RWPE2 (cell line): ENCODE results near the gene STAP2.
"Not testable (repeated sequence)": the region's sequence is repeated elsewhere in the genome, so short reads cannot be mapped to it uniquely, and the experiment has no call there.

Experiments
- ATAC-seq: fragments of 200-7000 bp; cut with Tn5 transposase; 3 replicates; pipeline ENCODE4 v1.9.1; 2021; ENCODE audit warnings: low read depth
- DNase-seq: peaks from one replicate; pipeline ENCODE4 v3.0.0-alpha.2; 2020; ENCODE audit warnings: low spot score
- H3K27ac ChIP-seq: fragments of 450-650 bp; 2 replicates; pipeline ENCODE4 v1.5.1; 2017; ENCODE audit warnings: mild to moderate bottlenecking; ENCODE audit not compliant: poor library complexity, severe bottlenecking
- H3K27me3 ChIP-seq: fragments of 250-450 bp; sonication (Bioruptor Pico); 2 replicates; pipeline ENCODE4 v1.5.1; 2021; ENCODE audit warnings: mild to moderate bottlenecking, moderate library complexity; ENCODE audit not compliant: insufficient read depth, poor library complexity, severe bottlenecking
- H3K36me3 ChIP-seq: fragments of 250-450 bp; sonication (Bioruptor Pico); 2 replicates; pipeline ENCODE4 v1.5.1; 2020; ENCODE audit warnings: low read depth, mild to moderate bottlenecking, moderate library complexity
- H3K4me1 ChIP-seq: fragments of 250-450 bp; sonication (Bioruptor Pico); 2 replicates; pipeline ENCODE4 v1.5.1; 2021; ENCODE audit warnings: mild to moderate bottlenecking, moderate library complexity; ENCODE audit not compliant: insufficient read depth, poor library complexity, severe bottlenecking
- H3K4me3 ChIP-seq: fragments of 250-450 bp; sonication (Bioruptor Pico); 2 replicates; pipeline ENCODE4 v1.5.1; 2021; ENCODE audit warnings: mild to moderate bottlenecking, moderate library complexity; ENCODE audit not compliant: severe bottlenecking
- H3K9me3 ChIP-seq: fragments of 250-450 bp; sonication (Bioruptor Pico); 2 replicates; pipeline ENCODE4 v1.5.1; 2021; ENCODE audit warnings: mild to moderate bottlenecking, moderate library complexity; ENCODE audit not compliant: severe bottlenecking
- TF ChIP-seq, protein P1 (sequence below): fragments of 450-650 bp; IDR thresholded peaks from one replicate; pipeline ENCODE4 v1.5.1; 2017; ENCODE audit warnings: mild to moderate bottlenecking, moderate library complexity; ENCODE audit not compliant: poor library complexity, severe bottlenecking

Gene STAP2

DNA sequence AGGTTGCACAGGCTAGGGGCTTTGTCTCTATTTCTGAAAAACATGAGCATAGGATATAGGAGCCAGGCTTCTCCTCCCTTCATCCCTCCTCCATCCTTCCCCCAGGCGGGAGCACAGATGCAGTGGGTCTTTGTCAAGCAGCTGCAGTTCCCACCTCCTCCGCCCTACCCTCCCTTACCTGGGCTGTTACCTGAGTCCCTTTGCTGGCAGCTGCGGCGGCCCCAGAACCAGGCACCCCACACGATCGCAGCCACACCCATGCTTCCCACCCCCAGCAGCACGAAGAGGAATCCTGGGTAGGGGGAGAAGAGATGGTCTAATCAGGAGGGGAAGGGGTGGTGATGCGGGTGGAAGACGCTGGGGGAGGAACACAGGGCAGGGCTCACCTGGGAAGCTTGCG is 44.2 kb downstream of the STAP2 start:
- no peak for ATAC-seq
- H3K27me3 ChIP-seq, result no peaks in the 10 kb centered on the region
- H3K4me3 ChIP-seq, result no peak overlapping the region
- H3K27ac ChIP-seq, result no peak overlapping the region
- no peak for DNase-seq
- no peaks in the 10 kb centered on the region for H3K9me3 ChIP-seq
- no peaks in the 10 kb centered on the region for H3K4me1 ChIP-seq
- TF ChIP-seq, protein P1, sequence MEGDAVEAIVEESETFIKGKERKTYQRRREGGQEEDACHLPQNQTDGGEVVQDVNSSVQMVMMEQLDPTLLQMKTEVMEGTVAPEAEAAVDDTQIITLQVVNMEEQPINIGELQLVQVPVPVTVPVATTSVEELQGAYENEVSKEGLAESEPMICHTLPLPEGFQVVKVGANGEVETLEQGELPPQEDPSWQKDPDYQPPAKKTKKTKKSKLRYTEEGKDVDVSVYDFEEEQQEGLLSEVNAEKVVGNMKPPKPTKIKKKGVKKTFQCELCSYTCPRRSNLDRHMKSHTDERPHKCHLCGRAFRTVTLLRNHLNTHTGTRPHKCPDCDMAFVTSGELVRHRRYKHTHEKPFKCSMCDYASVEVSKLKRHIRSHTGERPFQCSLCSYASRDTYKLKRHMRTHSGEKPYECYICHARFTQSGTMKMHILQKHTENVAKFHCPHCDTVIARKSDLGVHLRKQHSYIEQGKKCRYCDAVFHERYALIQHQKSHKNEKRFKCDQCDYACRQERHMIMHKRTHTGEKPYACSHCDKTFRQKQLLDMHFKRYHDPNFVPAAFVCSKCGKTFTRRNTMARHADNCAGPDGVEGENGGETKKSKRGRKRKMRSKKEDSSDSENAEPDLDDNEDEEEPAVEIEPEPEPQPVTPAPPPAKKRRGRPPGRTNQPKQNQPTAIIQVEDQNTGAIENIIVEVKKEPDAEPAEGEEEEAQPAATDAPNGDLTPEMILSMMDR, result no peak
- H3K36me3 ChIP-seq, result no peaks in the 10 kb centered on the region

GRCh38 chr19:4292515-4292914 is 46.1 kb downstream of the STAP2 start:
- DNase-seq, result no peak
- Histone ChIP-seq H3K4me3 (no peak overlapping the region), H3K9me3 (no peaks in the 10 kb centered on the region), H3K27me3 (no peaks in the 10 kb centered on the region), H3K36me3 (no peaks in the 10 kb centered on the region), H3K4me1 (no peaks in the 10 kb centered on the region), H3K27ac (no peak overlapping the region)
- TF ChIP-seq, protein P1, result no peak
- no peak for ATAC-seq

- DNase-seq, result no peak
- Histone ChIP-seq H3K27ac (no peak overlapping the region), H3K36me3 (no peaks in the 10 kb centered on the region), H3K4me3 (no peak overlapping the region), H3K4me1 (no peaks in the 10 kb centered on the region), H3K27me3 (no peaks in the 10 kb centered on the region), H3K9me3 (no peaks in the 10 kb centered on the region)
- ATAC-seq, result no peak
- TF ChIP-seq, protein P1, result no peak
Observed at GRCh38 chr19:4291184-4291732, 47.4 kb downstream of the STAP2 start.

DNA sequence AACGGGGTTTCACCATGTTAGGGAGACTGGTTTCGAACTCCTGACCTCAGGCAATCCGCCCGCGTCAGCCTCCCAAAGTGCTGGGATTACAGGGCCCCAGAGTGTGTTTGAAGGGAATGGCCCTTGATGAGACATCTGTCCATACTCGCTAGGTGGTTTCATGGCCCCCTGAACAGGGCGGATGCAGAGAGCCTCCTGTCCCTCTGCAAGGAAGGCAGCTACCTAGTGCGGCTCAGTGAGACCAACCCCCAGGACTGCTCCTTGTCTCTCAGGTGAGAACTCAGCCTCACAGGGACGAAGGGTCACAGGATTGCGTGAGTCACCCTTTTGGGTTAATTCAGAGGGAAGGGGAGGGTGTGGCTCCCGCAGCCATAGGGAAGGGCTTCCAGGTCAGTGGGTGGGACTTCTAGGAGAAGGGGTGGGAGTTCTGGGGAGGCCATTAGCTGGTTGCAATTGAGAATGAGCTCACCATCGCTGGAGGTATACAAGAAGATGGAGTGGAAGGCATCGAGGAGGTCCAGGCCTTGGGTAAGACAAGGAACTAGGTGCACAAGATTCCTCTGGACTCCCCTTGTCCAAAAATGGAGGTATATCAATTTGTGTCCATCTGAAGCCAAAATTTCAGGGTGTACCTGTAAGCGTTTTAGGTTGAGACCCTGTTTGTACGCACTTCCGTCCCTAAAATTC is 50.4 kb downstream of the STAP2 start:
- H3K4me1 ChIP-seq, result no peaks in the 10 kb centered on the region
- no peaks in the 10 kb centered on the region for H3K9me3 ChIP-seq
- H3K4me3 ChIP-seq, result no peak overlapping the region
- no peaks in the 10 kb centered on the region for H3K27me3 ChIP-seq
- TF ChIP-seq, protein P1, result no peak
- H3K36me3 ChIP-seq, result no peaks in the 10 kb centered on the region
- DNase-seq (no peak), ATAC-seq (peak; percentile 41; the same call in 1 of the 3 replicates)
- H3K27ac ChIP-seq, result no peak overlapping the region

GRCh38 chr19:4286141-4286540 is 52.5 kb downstream of the STAP2 start:
- H3K9me3 ChIP-seq, H3K4me1 ChIP-seq, H3K36me3 ChIP-seq, H3K27me3 ChIP-seq, ATAC-seq, DNase-seq, H3K27ac ChIP-seq, H3K4me3 ChIP-seq: not testable (repeated sequence)
